Measurements from ENCODE around the gene CST2.
"Not testable (repeated sequence)": the region's sequence is repeated elsewhere in the genome, so short reads cannot be mapped to it uniquely, and the experiment has no call there.

Gene CST2, protein sequence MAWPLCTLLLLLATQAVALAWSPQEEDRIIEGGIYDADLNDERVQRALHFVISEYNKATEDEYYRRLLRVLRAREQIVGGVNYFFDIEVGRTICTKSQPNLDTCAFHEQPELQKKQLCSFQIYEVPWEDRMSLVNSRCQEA

DNA sequence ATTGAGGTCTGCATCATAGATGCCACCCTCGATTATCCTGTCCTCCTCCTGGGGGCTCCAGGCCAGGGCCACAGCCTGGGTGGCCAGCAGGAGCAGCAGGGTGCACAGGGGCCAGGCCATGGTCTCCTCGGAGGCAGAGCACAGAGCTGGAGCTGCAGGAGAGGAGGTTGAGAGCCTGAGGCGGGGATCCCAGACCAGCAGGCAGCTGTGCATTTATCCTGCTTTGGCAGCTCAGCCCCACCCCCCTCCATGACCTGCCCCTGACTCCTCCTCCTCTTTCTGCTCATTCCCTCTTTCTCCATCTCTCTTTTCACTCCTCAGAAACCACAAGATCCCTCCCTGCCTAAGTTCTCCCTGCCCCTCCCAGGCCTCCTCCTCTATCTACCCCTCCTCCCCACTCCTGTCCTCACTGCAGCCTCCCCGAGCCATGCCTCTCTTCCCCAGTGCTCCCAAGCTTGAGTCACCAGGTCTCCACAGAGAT, at the start of gene CST2:
Gene CST2, minus strand, starts transcription at position 189 of the 481 bp plus-strand sequence. Its CDS starts 69 bp downstream, at position 120.
- H3K9ac ChIP-seq (ENCODE audit: low read depth, low read length), result no peak within 1 kb of the TSS
- H3K4me1 ChIP-seq (ENCODE audit: control insufficient read depth, insufficient read depth, low read length), result no peaks in the 10 kb centered on the region
- no peaks in the 10 kb centered on the region for H3K36me3 ChIP-seq (ENCODE audit: control insufficient read depth, insufficient read depth, low read length)
- H3K9me3 ChIP-seq (ENCODE audit: control insufficient read depth, insufficient read depth, low read length), result no peaks in the 10 kb centered on the region
- no peaks in the 10 kb centered on the region for H3K27me3 ChIP-seq (ENCODE audit: control insufficient read depth, insufficient read depth, low read length)
- no peak within 1 kb of the TSS for H3K4me3 ChIP-seq (ENCODE audit: low read depth, low read length)
- H3K27ac ChIP-seq (ENCODE audit: low read depth, low read length), result no peak within 1 kb of the TSS

DNA sequence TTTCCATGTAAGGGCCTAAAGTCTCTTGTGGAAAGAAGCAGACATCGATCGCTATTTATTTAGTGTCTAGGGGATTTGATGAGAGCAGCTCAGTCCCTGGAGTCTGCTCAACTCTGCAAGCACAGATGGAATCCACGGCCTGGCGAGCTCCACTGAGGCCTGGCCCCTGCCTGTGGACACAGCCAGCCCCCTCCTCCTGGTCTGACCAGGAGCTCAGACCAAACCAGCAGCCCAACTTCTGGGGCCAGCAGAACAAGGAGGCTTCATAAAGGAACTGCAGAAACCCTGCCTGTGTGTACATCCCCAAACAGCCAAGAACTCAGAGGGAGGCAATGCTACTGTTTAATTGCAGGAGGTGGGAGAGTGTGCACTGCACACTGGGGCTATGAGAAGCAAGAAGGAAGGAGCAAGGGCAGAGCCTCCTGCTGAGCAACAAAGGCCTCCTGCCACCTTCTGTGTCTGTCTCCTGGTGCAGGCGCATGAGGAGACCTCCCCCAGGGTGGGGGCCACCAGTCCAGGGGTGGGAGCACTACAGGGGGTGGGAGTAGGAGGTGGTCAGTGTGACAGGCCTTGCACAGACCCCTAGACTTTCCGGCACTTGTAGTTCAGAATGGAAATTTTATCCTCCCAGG, 49.2 kb upstream of the CST2 start:
- H3K9ac ChIP-seq (ENCODE audit: low read depth, low read length), result no peak overlapping the region
- H3K36me3 ChIP-seq (ENCODE audit: control insufficient read depth, insufficient read depth, low read length), result no peaks in the 10 kb centered on the region
- H3K9me3 ChIP-seq (ENCODE audit: control insufficient read depth, insufficient read depth, low read length), result no peaks in the 10 kb centered on the region
- H3K4me1 ChIP-seq (ENCODE audit: control insufficient read depth, insufficient read depth, low read length), result peaks cover 10% of the 10 kb centered on the region
- no peak overlapping the region for H3K4me3 ChIP-seq (ENCODE audit: low read depth, low read length)
- H3K27me3 ChIP-seq (ENCODE audit: control insufficient read depth, insufficient read depth, low read length), result no peaks in the 10 kb centered on the region
- H3K27ac ChIP-seq (ENCODE audit: low read depth, low read length), result no peak overlapping the region

DNA sequence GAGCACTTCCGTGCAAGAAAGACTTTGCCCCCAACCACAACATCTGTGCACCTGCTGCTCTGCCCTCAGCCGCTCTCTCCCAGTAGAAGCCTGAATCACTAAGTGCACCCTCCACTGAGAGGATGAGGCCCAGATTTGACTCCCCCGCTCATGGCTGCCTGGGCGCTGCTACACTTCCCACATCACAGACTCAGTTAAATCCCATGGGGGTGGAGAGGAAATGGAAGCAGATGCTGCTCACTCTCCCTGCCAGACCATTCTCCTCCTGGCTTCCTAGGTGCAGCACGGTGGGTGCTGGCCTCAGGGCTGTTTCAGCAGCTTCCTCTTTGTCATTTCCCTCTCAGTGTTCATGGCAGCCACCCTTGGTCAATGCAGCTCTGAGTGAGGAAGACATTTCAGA, 48.2 kb upstream of the CST2 start:
- Histone ChIP-seq H3K4me3 (ENCODE audit: low read depth, low read length) (no peak overlapping the region), H3K27ac (ENCODE audit: low read depth, low read length) (no peak overlapping the region), H3K36me3 (ENCODE audit: control insufficient read depth, insufficient read depth, low read length) (no peaks in the 10 kb centered on the region), H3K9me3 (ENCODE audit: control insufficient read depth, insufficient read depth, low read length) (no peaks in the 10 kb centered on the region), H3K4me1 (ENCODE audit: control insufficient read depth, insufficient read depth, low read length) (peaks cover 20% of the 10 kb centered on the region), H3K27me3 (ENCODE audit: control insufficient read depth, insufficient read depth, low read length) (no peaks in the 10 kb centered on the region), H3K9ac (ENCODE audit: low read depth, low read length) (no peak overlapping the region)

DNA sequence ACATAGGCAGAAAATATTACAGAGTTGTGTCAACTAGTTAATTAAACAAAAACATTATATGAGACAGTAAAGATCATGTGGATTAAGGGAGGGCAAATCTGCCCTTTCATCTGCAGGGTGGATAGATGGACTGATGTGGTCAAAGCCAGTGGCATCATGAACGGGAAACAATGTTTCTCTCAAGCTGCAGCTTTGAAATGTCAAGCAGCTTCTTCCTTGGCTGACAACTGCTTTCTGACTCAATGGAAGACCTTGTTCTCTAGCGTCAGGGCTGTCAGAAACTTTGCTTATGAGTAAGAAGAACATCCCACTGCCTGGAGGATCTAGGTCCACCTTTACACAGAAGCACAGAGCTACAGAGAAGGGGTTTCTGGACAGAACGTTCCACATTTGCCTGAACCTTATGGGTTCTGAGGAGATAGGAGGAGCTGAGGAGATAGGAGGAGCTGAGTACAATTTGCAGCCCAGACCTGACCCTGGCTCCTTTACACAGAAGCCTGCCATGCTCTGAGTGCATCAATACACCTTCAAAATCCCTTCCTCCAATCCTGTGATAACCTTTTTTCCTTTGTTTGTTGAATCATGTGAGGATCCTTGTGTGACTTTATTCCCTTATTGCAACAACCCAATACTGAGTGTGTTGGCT, 47.0 kb upstream of the CST2 start:
- Histone ChIP-seq H3K4me3 (ENCODE audit: low read depth, low read length) (no peak overlapping the region), H3K27ac (ENCODE audit: low read depth, low read length) (no peak overlapping the region), H3K27me3 (ENCODE audit: control insufficient read depth, insufficient read depth, low read length) (no peaks in the 10 kb centered on the region), H3K4me1 (ENCODE audit: control insufficient read depth, insufficient read depth, low read length) (peaks cover 32% of the 10 kb centered on the region), H3K9ac (ENCODE audit: low read depth, low read length) (no peak overlapping the region), H3K9me3 (ENCODE audit: control insufficient read depth, insufficient read depth, low read length) (no peaks in the 10 kb centered on the region), H3K36me3 (ENCODE audit: control insufficient read depth, insufficient read depth, low read length) (no peaks in the 10 kb centered on the region)

DNA sequence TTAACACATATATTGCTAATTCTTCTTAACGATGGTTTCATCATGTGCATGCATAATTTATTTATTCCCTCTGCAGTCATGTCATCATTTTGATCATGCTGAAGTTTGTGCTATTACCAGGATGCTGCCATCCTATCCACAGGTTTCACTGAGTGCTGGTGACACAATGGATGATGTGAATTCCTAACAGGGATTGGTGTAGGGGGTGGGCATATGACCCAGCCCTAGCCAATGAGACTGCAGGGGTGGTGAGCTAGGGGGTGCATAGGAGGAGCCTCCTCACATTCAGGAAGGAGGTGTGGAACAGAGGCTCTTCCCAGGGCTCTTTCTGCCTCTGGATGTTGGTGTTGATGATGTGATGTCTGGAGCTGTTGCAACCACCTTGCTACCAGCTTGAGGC, 45.5 kb upstream of the CST2 start:
- H3K27me3 ChIP-seq (ENCODE audit: control insufficient read depth, insufficient read depth, low read length), result 0 out of 2 replicates have a peak, but pooled peaks cover under 1% of the 10 kb centered on the region
- no peak overlapping the region for H3K9ac ChIP-seq (ENCODE audit: low read depth, low read length)
- H3K36me3 ChIP-seq (ENCODE audit: control insufficient read depth, insufficient read depth, low read length), result no peaks in the 10 kb centered on the region
- H3K9me3 ChIP-seq (ENCODE audit: control insufficient read depth, insufficient read depth, low read length), result no peaks in the 10 kb centered on the region
- H3K4me1 ChIP-seq (ENCODE audit: control insufficient read depth, insufficient read depth, low read length), result peaks cover 46% of the 10 kb centered on the region
- no peak overlapping the region for H3K4me3 ChIP-seq (ENCODE audit: low read depth, low read length)
- no peak overlapping the region for H3K27ac ChIP-seq (ENCODE audit: low read depth, low read length)

DNA sequence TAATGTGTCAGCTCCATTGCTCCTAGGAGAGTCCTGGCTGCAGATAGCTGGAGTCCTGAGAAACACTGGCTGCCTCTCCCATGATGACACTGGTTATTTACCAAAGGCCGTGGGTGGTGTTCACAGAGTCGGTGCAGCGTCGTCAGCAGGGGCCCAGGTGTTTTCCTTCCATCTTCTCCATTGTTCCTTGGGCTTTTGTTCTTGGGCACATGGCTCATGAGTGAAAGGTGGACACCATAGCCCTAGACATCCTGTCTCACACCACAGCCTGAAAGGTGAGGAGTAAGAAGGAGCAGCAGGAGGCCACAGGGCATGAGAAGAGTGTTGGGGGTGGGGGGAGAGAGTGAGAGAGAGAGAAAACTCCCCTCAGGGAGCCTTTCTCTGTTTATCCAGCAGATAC, 43.9 kb upstream of the CST2 start:
- no peaks in the 10 kb centered on the region for H3K36me3 ChIP-seq (ENCODE audit: control insufficient read depth, insufficient read depth, low read length)
- H3K4me1 ChIP-seq (ENCODE audit: control insufficient read depth, insufficient read depth, low read length), result peaks cover 56% of the 10 kb centered on the region

DNA sequence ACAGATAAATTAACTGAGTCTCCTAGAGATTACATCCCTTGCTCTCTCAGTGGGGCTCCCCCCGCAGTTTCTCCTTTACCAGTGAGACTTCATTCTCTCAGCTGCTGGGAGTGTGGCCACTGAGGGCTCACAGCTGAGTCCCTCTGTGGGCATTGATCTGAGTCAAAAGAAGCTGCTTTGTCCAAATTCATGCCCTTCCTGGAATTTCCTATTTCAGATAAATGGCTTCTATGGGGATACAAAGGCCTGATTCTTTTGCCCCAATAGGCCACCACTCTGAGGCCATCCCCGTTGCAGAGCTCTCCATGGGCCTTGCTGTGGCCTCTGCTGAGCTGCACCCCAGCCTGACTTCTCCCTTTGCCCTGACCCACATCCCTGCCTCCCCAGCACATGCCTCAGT, 43.0 kb upstream of the CST2 start:
- Histone ChIP-seq H3K27ac (ENCODE audit: low read depth, low read length) (peak overlapping the region; percentile 67), H3K4me3 (ENCODE audit: low read depth, low read length) (no peak overlapping the region), H3K9me3 (ENCODE audit: control insufficient read depth, insufficient read depth, low read length) (no peaks in the 10 kb centered on the region), H3K4me1 (ENCODE audit: control insufficient read depth, insufficient read depth, low read length) (peaks cover 56% of the 10 kb centered on the region), H3K27me3 (ENCODE audit: control insufficient read depth, insufficient read depth, low read length) (peaks cover 7% of the 10 kb centered on the region; the same call in 1 of the 2 replicates), H3K36me3 (ENCODE audit: control insufficient read depth, insufficient read depth, low read length) (no peaks in the 10 kb centered on the region), H3K9ac (ENCODE audit: low read depth, low read length) (no peak overlapping the region)

More for the DNA sequence above, 43.9 kb upstream of the CST2 start:
- Histone ChIP-seq H3K27ac (ENCODE audit: low read depth, low read length) (peak overlapping the region; percentile 67), H3K9ac (ENCODE audit: low read depth, low read length) (no peak overlapping the region), H3K9me3 (ENCODE audit: control insufficient read depth, insufficient read depth, low read length) (no peaks in the 10 kb centered on the region), H3K27me3 (ENCODE audit: control insufficient read depth, insufficient read depth, low read length) (peaks cover 7% of the 10 kb centered on the region; the same call in 1 of the 2 replicates), H3K4me3 (ENCODE audit: low read depth, low read length) (no peak overlapping the region)

DNA sequence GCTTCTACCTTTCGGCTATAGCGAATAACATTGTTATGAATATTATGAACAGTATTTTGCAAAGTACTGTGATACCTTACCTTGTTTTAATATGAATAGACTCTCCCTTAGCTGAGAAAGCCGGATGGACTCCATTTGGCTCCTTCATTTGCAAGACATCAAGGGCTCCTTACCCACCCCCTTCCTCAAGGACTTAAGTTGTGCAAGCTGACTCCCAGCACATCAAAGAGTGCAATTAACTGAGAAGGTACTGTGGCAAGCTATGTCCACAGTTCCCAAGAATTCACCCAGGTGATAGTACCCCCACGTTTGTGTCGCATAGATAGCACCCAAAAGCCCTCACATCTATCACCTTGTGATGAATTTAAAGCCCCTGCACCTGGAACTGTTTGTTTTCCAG, 41.8 kb upstream of the CST2 start:
- Histone ChIP-seq H3K9ac (ENCODE audit: low read depth, low read length) (no peak overlapping the region), H3K4me1 (ENCODE audit: control insufficient read depth, insufficient read depth, low read length) (peaks cover 56% of the 10 kb centered on the region), H3K27ac (ENCODE audit: low read depth, low read length) (peak overlapping the region; percentile 67)

DNA sequence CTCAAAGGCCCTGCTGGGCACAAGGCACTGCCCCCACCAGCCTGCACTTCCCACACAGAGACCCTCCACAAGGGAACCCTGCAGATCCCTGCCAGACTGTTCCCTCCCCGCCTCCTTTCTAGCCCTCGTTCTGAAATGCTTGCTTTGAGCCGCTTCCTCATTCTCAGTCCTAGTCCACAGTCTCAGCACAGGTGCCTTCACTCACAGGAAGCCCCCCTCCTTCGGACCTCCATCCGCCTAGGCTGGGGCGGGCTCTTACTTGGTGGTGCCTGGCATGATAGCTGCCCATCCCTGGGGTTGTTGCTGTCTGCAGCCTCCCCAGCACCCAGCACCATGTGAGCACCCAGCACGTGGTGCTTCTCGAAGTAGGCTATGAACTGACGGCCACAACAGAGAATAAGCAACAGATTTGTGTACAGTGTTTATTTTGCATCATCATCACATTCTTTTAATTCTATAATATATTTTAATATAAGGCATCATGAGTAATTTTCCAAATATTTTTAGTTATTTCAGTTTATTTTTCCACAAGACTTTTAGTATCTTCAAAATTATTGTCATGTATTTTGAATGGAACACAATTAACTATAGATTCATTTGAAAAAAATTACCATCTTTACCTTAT, 40.7 kb upstream of the CST2 start:
- Histone ChIP-seq H3K9me3 (ENCODE audit: control insufficient read depth, insufficient read depth, low read length) (no peaks in the 10 kb centered on the region), H3K9ac (ENCODE audit: low read depth, low read length) (no peak overlapping the region), H3K4me3 (ENCODE audit: low read depth, low read length) (no peak overlapping the region), H3K27me3 (ENCODE audit: control insufficient read depth, insufficient read depth, low read length) (peaks cover 7% of the 10 kb centered on the region; the same call in 1 of the 2 replicates), H3K27ac (ENCODE audit: low read depth, low read length) (peak overlapping the region; percentile 61), H3K36me3 (ENCODE audit: control insufficient read depth, insufficient read depth, low read length) (no peaks in the 10 kb centered on the region), H3K4me1 (ENCODE audit: control insufficient read depth, insufficient read depth, low read length) (peaks cover 56% of the 10 kb centered on the region)

More for the DNA sequence above, 41.8 kb upstream of the CST2 start:
- no peaks in the 10 kb centered on the region for H3K36me3 ChIP-seq (ENCODE audit: control insufficient read depth, insufficient read depth, low read length)
- no peaks in the 10 kb centered on the region for H3K9me3 ChIP-seq (ENCODE audit: control insufficient read depth, insufficient read depth, low read length)
- H3K27me3 ChIP-seq (ENCODE audit: control insufficient read depth, insufficient read depth, low read length), result peaks cover 7% of the 10 kb centered on the region; the same call in 1 of the 2 replicates
- H3K4me3 ChIP-seq (ENCODE audit: low read depth, low read length), result peak overlapping the region; percentile 29; the same call in 1 of the 2 replicates

DNA sequence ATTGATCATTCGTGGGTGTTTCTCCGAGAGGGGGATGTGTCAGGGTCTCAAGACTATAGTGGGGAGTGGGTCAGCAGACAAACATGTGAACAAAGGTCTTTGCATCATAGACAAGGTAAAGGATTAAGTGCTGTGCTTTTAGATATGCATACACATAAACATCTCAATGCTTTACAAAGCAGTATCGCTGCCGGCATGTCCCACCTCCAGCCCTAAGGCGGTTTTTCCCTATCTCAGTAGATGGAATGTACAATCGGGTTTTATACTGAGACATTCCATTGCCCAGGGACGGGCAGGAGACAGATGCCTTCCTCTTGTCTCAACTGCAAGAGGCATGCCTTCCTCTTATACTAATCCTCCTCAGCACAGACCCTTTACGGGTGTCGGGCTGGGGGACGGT, 34.2 kb upstream of the CST2 start:
- H3K4me3 ChIP-seq (ENCODE audit: low read depth, low read length); H3K27me3 ChIP-seq (ENCODE audit: control insufficient read depth, insufficient read depth, low read length); H3K4me1 ChIP-seq (ENCODE audit: control insufficient read depth, insufficient read depth, low read length): not testable (repeated sequence)

More for the DNA sequence above, 34.2 kb upstream of the CST2 start:
- H3K36me3 ChIP-seq (ENCODE audit: control insufficient read depth, insufficient read depth, low read length); H3K9me3 ChIP-seq (ENCODE audit: control insufficient read depth, insufficient read depth, low read length); H3K9ac ChIP-seq (ENCODE audit: low read depth, low read length); H3K27ac ChIP-seq (ENCODE audit: low read depth, low read length): not testable (repeated sequence)

Data from HUES48 (cell line).